ENCODE results near the gene RBMS1. TPM values are rescaled to one million over a fixed set of nuclear protein-coding genes. Genes with fewer than 3 reads are reported as not detected.

The RBMS1 gene
- total RNA-seq, 3 donors from 2014 or later (not counting 1 experiment from before 2014, with no cell fraction given) = 111 to 167 (median 132) TPM

DNA sequence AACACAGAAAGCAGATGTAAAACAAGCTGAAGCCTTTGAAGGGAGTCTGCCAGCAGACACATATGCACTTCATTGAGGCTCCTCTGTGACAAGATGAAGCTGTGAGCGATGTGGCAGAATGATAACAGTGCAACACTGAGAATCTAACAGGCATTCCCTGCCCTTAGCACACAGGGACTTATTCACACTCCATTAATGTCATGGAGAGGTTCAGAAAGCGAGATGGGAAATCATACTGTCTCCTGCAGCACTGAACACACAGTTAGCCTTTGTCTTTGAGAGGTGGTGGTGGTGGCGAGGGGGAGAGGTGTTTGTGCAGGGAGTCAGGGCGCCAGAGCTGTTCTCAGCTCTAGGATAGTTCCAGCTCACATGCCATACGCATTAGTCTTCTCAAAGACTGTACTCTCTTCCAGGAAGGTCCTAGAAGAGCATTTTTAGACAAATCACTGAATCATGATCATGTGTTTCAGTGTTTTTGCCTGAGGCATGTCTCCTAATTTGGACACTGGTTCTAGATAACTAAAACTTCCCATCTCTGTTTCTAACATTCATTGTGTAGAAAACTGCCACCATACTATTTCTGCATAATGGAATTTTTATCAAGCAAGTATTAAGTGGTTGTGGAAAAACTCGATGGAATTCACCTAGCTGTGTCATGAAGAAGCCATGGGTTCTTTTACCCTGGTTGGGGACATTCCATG, 200.1 kb downstream of the RBMS1 start:
- Histone ChIP-seq H3K27me3 (ENCODE audit: control insufficient read depth, insufficient read depth, low read length) (no peaks in the 10 kb centered on the region), H3K4me1 (ENCODE audit: control insufficient read depth, insufficient read depth, low read length) (no peaks in the 10 kb centered on the region), H3K36me3 (ENCODE audit: control insufficient read depth, insufficient read depth, low read length) (peaks cover 51% of the 10 kb centered on the region), H3K27ac (ENCODE audit: low read length) (no peak overlapping the region), H3K9me3 (ENCODE audit: control insufficient read depth, insufficient read depth, low read length) (no peaks in the 10 kb centered on the region), H3K4me3 (ENCODE audit: low read length) (no peak overlapping the region)
- Mint-ChIP-seq H3K4me3 (no peak overlapping the region), H3K36me3 (peaks cover 37% of the 10 kb centered on the region), H3K27me3 (ENCODE audit: low read depth in 2 of 2) (no peaks in the 10 kb centered on the region), H3K9me3 (no peaks in the 10 kb centered on the region), H3K4me1 (peaks cover 67 to 82% of the 10 kb centered on the region in 2 donors), H3K27ac (peak overlapping the region; percentile 65 to 66)
- WGBS (ENCODE audit: insufficient coverage) = 100% methylated on average over 6 of the region's 6 CpGs
- intact Hi-C loops (cut with micrococcal nuclease) = no loop called here
- no peak for DNase-seq
- TF ChIP-seq, protein P1, sequence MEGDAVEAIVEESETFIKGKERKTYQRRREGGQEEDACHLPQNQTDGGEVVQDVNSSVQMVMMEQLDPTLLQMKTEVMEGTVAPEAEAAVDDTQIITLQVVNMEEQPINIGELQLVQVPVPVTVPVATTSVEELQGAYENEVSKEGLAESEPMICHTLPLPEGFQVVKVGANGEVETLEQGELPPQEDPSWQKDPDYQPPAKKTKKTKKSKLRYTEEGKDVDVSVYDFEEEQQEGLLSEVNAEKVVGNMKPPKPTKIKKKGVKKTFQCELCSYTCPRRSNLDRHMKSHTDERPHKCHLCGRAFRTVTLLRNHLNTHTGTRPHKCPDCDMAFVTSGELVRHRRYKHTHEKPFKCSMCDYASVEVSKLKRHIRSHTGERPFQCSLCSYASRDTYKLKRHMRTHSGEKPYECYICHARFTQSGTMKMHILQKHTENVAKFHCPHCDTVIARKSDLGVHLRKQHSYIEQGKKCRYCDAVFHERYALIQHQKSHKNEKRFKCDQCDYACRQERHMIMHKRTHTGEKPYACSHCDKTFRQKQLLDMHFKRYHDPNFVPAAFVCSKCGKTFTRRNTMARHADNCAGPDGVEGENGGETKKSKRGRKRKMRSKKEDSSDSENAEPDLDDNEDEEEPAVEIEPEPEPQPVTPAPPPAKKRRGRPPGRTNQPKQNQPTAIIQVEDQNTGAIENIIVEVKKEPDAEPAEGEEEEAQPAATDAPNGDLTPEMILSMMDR (IDR thresholded peaks at IDR 0.05) = no peak
- ATAC-seq = no peak

DNA sequence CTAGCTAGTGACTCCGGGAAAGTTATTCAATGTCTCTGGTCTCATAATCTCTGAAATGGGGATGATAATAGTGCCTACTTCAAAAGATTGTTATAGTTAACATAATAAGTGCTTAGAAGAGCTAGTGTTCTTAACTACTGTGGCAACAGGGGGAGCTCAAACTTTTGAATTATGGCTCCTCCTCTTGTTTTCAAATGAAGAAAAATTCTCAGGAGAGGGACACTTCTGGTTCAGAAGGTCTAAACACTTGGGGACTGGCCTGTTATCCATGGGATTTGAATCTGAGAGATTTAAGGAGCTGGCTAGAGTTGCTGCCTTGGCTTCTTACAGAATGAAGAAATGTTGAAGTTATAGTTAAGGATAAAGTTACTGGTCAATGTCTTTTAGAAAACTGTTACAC, 201.4 kb downstream of the RBMS1 start:
- intact Hi-C loops (cut with micrococcal nuclease) = no loop called here
- DNase-seq = no peak
- Histone ChIP-seq H3K36me3 (ENCODE audit: control insufficient read depth, insufficient read depth, low read length) (peaks cover 41% of the 10 kb centered on the region), H3K27me3 (ENCODE audit: control insufficient read depth, insufficient read depth, low read length) (no peaks in the 10 kb centered on the region), H3K4me1 (ENCODE audit: control insufficient read depth, insufficient read depth, low read length) (no peaks in the 10 kb centered on the region), H3K9me3 (ENCODE audit: control insufficient read depth, insufficient read depth, low read length) (no peaks in the 10 kb centered on the region), H3K4me3 (ENCODE audit: low read length) (no peak overlapping the region), H3K27ac (ENCODE audit: low read length) (no peak overlapping the region)
- Mint-ChIP-seq H3K4me3 (no peak overlapping the region), H3K27ac (peak overlapping the region; percentile 65 to 66), H3K27me3 (ENCODE audit: low read depth in 2 of 2) (no peaks in the 10 kb centered on the region), H3K9me3 (no peaks in the 10 kb centered on the region), H3K36me3 (peaks cover 24% of the 10 kb centered on the region), H3K4me1 (peaks cover 59 to 75% of the 10 kb centered on the region in 2 donors)
- 100% methylated on average over 1 of the region's 1 CpG for WGBS (ENCODE audit: insufficient coverage)
- no peak for ATAC-seq
- TF ChIP-seq, protein P1 (IDR thresholded peaks at IDR 0.05) = no peak

DNA sequence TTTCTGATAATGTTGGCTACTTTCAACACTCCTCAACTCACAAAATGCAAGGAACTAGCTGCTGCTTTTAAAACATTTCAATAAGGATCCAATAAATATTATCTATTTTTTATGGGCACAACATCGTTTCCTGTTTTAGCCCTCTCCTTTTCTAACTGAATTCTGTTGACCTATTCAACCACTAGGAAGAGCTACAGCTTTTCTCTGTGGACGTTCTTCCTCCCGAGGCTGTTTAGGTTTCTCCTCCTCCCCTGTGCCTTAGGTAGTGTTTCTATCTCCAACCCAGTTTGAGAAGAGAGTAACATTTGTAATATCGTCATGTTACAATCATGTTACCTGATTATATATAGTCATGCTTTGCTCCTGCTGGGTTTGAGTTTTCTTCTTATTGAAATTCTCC, 202.2 kb downstream of the RBMS1 start:
- Mint-ChIP-seq H3K4me3 (no peak overlapping the region), H3K27me3 (ENCODE audit: low read depth in 2 of 2) (no peaks in the 10 kb centered on the region), H3K4me1 (peaks cover 51 to 66% of the 10 kb centered on the region in 2 donors), H3K27ac (peak overlapping the region; percentile 65 to 66), H3K9me3 (no peaks in the 10 kb centered on the region), H3K36me3 (peaks cover 18% of the 10 kb centered on the region)
- Histone ChIP-seq H3K36me3 (ENCODE audit: control insufficient read depth, insufficient read depth, low read length) (peaks cover 41% of the 10 kb centered on the region), H3K4me3 (ENCODE audit: low read length) (no peak overlapping the region), H3K27me3 (ENCODE audit: control insufficient read depth, insufficient read depth, low read length) (no peaks in the 10 kb centered on the region), H3K27ac (ENCODE audit: low read length) (no peak overlapping the region), H3K9me3 (ENCODE audit: control insufficient read depth, insufficient read depth, low read length) (no peaks in the 10 kb centered on the region), H3K4me1 (ENCODE audit: control insufficient read depth, insufficient read depth, low read length) (no peaks in the 10 kb centered on the region)
- 80% methylated on average over 1 of the region's 4 CpGs for WGBS (ENCODE audit: insufficient coverage)
- intact Hi-C loops (cut with micrococcal nuclease) = no loop called here
- TF ChIP-seq, protein P1 (IDR thresholded peaks at IDR 0.05) = no peak
- DNase-seq (no peak), ATAC-seq (no peak)

DNA sequence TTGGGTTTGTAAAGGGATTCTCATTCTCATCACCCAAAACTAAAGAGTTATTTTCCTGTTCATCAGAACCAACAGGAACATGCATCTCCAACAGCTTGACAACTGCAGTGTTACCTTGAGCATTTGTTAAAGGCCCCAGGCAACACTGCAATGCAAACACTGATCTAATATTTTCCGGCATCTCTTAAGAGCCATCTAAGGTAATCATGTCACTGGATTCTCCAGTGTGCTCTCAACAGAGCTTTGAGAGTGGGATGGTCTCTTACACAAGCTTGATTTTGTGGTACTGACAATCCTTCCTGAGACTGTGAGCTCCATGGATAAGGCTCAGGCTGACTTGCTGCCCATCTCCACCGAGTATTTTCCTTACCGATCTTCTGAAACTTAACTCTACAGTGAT, 203.0 kb downstream of the RBMS1 start:
- Mint-ChIP-seq H3K4me1 (peaks cover 43 to 58% of the 10 kb centered on the region in 2 donors), H3K27ac (peak overlapping the region; percentile 65 to 66), H3K36me3 (peaks cover 11% of the 10 kb centered on the region), H3K9me3 (no peaks in the 10 kb centered on the region), H3K4me3 (no peak overlapping the region), H3K27me3 (ENCODE audit: low read depth in 2 of 2) (no peaks in the 10 kb centered on the region)
- Histone ChIP-seq H3K36me3 (ENCODE audit: control insufficient read depth, insufficient read depth, low read length) (peaks cover 41% of the 10 kb centered on the region), H3K27ac (ENCODE audit: low read length) (no peak overlapping the region), H3K9me3 (ENCODE audit: control insufficient read depth, insufficient read depth, low read length) (no peaks in the 10 kb centered on the region), H3K4me3 (ENCODE audit: low read length) (no peak overlapping the region), H3K27me3 (ENCODE audit: control insufficient read depth, insufficient read depth, low read length) (no peaks in the 10 kb centered on the region), H3K4me1 (ENCODE audit: control insufficient read depth, insufficient read depth, low read length) (no peaks in the 10 kb centered on the region)
- intact Hi-C loops (cut with micrococcal nuclease) = no loop called here
- DNase-seq = no peak
- TF ChIP-seq, protein P1 (IDR thresholded peaks at IDR 0.05) = no peak
- no peak for ATAC-seq
- WGBS (ENCODE audit: insufficient coverage) = 96% methylated on average over 3 of the region's 3 CpGs
